Hepatocyte (in vitro differentiated cells): Measurements from ENCODE around the gene LONP2.

Experiments
- CTCF ChIP-seq: fragments of 200-600 bp; sonication (generic); IDR thresholded peaks from 2 replicates; pipeline ENCODE4 v1.5.1; 2016; ENCODE audit warnings: antibody characterized with exemption, mild to moderate bottlenecking; ENCODE audit not compliant: poor library complexity
- EZH2 ChIP-seq: fragments of 200-600 bp; sonication (generic); IDR thresholded peaks from 2 replicates; pipeline ENCODE4 v1.6.1; 2016; ENCODE audit warnings: antibody characterized with exemption, mild to moderate bottlenecking, borderline replicate concordance
- EZH2phosphoT487 ChIP-seq: fragments of 200-600 bp; sonication (generic); IDR thresholded peaks from one replicate; pipeline ENCODE4 v1.6.1; 2018; ENCODE audit warnings: antibody characterized with exemption, mild to moderate bottlenecking, low read depth, moderate library complexity; ENCODE audit not compliant: unreplicated experiment, severe bottlenecking

- no peak for TF ChIP-seq CTCF
- TF ChIP-seq EZH2 = no peak
- no peak for TF ChIP-seq EZH2phosphoT487
These were observed 86.7 kb downstream of the LONP2 start for GRCh38 chr16:48330841-48331192.
